Stimulated activated CD4-positive, alpha-beta T cell treated with anti-CD3 and anti-CD28 coated beads, Interleukin-4, amount 100 ng/mL, for 1 hour (primary cell): Measurements from ENCODE around the gene SLC2A4.

Experiments used
- DNase-seq: peaks from one replicate; pipeline ENCODE4 v3.0.0-alpha.2; 2020

Gene SLC2A4

GRCh38 chr17:7307686-7308624, 26.4 kb downstream of the SLC2A4 start:
- peak; percentile 52 for DNase-seq

DNA sequence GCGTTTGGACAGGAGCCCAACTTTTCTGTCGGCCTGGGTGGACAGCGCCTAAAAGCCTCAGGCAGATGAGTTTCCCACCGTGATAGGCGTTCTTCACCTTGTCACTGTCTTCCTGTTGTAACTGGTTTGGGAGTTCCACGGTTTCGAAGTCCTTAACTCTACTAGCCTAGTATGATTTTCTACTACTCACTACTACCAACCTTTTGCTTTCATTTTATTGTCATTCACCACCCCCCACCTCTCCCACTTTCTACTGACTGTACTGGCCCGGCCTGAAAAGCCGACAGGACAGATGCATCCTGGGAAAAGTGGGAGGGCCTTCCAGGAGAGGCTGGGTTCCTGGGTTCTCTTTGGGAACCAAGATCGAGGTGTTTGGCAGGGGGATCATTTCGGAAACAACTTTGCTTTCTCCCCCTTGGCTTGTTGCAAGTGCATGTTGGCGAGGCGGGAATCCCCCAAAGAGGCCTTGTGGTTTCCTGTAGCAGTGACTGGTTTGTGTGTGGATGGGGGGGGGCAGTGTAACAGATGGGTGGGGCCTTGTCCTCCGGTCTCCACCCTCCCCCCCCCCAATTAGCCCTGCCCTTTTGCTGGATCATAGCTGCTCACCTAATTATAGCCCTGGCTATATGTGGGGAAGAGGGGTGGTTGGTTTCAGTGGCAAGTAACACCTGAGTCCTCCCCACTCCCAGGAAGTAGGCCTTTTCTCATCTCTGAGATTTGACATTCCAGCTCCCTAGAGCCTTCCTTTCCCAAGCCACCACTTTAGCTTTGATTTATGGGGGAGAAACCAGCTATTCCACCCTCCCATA, 27.3 kb downstream of the SLC2A4 start:
- DNase-seq: peak; percentile 78

DNA sequence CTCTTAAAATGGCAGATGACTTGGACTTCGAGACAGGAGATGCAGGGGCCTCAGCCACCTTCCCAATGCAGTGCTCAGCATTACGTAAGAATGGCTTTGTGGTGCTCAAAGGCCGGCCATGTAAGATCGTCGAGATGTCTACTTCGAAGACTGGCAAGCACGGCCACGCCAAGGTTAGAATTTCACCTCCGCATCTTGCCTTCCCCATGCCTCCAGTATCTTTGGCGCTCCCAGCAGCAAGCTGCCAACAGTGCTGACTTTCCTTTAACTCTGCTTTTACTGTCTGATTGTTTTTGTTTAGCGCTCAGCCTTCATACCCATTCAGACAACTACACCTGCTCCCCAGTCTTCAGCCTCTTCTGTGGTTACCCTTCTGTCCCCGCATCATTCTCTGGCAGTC, 28.1 kb downstream of the SLC2A4 start:
- DNase-seq: no peak

DNA sequence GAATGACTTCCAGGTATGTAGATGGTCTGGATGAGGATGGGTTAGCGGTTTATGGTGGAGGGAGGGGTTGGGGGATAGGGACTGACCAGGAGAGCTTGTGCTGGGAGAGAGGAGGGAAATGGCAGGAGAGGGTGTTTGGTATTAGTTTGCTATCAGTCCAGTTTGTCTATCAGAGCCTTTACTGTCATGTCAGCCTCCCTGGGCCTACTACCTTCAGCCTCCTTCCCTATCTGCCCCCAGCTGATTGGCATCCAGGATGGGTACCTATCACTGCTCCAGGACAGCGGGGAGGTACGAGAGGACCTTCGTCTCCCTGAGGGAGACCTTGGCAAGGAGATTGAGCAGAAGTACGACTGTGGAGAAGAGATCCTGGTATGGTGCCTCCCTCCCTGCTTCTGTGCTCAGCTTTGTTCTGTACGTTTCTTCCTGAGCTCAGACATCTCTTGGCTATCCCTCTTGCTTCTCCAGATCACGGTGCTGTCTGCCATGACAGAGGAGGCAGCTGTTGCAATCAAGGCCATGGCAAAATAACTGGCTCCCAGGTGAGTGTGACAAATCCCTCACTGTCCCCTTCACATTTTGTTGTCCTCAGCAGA, 29.7 kb downstream of the SLC2A4 start:
- DNase-seq: no peak

DNA sequence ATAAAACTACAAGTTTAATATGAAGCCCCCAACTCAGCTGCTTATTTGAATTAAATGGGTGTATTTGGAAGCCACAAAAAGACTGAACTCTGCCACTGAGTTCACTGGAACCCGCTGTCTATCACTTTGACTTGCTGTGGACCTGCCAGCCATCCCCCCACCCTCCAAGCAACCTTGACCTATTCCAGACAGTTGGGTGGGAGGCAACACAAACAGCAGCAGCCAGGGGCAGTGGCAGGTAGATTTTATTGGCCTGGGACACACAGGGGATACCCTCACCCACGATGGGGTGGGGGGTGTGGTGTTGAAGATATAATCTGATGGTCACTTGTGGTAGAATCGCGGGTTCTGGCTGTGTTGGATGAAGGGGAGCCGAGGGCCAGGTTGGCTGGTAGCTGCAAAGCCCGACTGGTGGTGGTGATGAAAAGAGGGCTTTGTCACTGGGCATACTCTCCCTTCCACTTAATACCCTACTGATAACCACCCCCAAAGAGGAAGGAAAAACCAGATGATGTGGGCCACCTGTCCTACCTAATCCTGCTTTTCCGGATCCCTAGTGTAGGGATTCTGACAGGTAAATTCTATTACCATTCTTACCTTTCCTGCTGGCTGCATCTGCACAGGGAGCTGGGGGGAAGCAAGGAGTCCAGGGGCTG, 31.0 kb downstream of the SLC2A4 start:
- DNase-seq: no peak

DNA sequence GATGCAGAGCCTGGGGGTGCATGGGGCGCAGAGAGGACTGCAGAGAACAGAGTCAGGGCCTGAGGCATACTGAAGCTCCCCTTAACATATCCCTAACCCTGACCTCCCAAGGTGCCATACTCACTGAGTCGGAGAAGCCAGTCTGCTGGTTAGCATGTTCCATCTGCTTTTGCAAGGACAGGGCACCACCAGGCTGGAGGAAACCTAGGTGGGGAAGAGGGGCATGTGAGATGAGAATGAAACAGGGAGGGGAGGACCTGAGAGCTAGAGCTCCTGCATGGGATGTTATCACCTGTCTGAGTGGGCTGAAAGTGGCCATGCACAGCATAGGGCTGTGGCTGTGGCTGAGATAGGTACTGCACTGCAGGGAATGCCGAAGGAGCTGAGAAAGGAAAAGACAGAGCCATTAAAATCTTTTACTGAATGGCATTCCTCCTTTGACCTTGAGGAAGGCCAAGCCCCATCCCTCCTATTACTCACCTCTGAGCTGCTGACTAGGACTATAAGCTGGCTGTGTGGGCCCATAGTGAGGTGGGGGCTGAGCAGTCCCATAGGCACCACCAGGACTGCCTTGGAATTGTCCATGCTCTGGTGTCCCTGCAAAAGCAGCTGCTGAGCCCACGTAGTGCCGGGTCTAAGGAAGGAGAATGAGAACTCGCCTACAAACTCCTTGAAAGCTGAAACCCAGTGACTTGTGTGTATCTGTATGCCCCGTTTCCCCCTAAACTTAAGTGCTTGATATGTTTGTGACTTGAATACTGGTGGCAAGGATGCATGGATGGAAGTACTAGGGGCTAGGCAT, 31.8 kb downstream of the SLC2A4 start:
- DNase-seq: no peak

GRCh38 chr17:7313890-7314718, 32.6 kb downstream of the SLC2A4 start:
- DNase-seq: no peak

GRCh38 chr17:7314719-7315569, 33.4 kb downstream of the SLC2A4 start, which contains the start of gene GPS2:
TSS of gene GPS2 (minus strand) at chr17:7315360. CDS start at chr17:7315052, 308 bp downstream.
- DNase-seq: peak; percentile 95

DNA sequence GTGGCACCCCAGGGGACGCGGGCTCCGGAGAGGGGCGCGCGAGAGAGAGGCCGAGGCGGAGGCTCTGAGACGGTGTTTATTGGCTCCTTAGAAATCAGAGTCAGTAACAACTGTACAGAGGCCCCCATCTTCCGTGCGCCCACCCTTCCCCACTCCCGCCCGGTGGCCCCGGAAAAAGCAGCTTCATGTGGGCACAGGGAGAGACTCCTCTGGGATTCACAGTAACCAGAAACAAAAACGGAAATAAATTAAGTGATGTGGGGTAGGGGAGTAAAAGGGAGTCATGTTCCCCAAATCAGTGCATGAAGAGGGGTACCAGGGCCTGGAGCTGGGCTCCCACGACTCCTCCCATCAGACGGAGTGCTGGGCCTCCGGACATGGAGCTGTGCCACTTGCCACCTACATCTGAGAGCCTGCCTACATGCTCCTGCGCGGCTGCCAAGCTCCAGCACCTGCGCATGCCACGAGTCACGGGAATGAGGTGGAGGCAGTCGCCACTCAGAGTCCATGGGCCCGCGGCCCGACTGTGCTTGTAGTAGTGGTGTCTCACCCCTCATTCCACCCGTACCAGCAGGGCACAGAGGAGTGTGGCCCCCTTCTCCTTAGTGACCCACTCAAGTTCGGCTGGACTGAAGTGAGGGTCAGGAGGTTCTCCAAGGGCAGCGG, 34.2 kb downstream of the SLC2A4 start:
- no peak for DNase-seq

DNA sequence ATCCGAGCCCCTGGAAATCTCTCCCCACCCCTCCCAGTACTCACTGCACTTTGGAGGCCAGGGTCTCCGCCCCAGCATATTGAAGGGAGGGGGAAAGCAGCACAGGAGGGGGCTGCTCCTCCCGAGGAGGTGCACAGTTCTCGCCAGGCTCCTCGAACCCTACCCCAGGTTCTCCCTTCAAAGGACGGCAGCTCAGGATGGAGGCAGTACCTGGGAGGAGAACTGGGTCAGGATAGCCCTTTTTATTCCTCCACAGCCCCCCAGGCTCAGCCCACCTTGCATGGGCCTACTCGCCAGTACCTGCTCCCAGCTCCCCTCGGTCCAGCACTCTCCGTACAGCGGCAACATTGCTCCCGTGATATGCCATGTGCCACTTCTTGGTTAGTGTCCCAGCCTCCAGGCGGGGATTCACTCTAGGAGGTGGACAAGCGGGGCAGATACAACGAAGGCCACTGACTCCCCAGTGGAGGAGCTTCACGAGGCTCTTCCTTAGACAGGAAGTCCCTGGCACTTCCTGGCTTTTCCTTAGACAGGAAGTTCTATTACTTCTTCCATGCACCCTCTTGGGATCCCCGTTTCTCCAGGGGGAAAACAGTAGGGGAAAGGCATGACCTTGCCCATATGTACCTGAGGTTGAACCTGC, 35.8 kb downstream of the SLC2A4 start:
- DNase-seq: no peak

DNA sequence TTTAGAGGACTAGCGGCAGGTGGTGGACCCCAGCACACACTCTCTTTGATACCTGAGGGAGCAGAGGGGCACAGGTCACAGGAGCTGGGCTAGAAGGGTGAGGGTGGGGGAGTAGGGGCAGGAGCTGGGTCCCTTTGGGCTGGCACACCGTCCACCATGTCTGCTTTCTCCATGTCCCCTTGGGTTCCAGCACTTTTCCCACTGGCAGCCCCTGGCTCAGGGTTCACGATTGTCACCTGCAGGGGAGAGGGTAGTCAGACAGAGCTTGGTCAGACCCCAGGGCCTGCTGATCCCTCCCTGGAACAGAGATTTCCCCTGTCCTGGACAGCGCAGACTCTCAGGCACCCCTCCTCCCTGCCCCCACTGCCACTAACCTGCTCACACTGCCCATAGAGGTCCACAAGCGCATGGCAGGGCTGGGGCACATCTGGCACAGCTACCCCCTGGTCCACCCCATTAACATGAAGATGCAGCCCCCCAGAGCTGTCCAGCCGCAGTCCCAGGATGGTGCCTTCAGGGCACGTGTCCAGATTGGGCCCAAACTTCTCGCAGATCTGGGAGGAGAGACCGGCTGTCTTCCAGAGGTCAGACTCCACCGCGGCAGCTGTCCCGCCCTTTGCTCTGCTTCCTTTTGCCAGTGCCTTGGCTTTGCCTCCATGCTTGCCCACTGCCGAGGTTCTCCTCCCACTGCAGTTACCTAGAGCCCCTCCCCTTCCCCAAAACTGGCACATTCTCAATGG, 36.8 kb downstream of the SLC2A4 start:
- no peak for DNase-seq

- DNase-seq: no peak
Measured at GRCh38 chr17:7321466-7321865, 39.9 kb downstream of the SLC2A4 start.

DNA sequence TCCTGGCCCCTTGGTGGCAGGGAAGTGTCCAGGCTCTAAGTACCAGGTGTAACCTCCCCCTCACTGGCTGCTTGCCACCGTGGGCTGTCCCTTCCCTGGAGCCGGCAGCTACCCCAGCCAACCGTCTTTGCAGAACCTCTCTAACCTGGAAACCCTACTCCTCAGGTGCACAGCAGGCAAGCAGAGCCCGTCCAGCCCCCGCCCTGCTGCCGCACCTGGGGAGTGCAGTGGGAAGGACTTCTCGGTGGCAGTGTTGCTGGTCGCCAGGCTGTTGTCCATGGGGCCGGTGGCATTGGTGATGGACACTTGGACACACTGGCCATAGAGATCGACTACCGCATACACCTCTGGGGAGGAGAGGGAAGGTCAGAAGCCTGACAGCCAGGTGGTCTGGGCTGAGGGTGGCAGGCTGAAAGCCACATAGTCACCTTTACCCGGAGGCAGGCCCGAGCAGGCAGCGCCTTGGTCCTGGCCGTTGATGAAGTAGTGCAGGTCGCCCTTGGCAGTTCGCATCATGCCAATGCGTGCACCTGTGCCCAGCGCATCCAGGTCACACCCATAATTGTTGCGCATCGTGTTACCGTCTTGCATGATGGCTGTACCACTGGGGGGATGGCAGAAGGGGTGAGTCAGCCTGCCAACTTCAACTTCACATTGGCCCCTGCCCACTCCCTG, 41.1 kb downstream of the SLC2A4 start:
- DNase-seq: no peak

DNA sequence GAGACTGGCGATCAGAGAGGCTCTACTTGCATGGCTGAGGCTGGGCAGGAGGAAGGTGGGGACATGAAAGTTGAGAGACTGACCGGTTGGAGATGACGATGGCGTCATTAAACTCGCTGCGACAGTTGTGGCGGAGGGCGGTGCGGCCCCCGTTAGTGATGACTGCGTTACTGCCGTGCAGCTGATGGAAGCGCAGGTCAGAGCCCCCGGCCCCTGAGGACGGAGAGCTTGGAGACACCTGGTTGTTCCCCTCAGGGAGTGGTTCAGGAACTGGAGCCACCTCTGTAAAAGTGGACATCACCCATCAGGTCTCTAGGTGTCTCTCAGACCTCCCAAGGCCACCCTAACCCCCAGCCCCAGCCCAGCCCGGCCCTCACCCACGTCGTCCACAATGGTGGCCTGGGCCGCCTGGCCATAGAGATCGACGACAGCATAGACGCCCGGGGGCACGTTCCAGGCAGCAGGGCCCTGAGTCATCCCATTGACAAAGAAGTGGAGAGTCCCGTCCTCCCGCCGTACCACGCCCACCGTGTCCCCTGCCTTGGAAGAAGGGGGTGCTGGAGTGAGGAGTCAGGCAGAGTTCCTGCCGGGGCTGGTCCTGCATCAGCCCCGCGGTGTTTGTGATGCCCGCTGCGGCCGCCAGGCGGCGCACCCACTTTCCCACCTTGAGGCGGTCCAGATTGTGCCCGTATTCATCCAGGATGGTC, 42.4 kb downstream of the SLC2A4 start:
- peak; percentile 71 for DNase-seq

DNA sequence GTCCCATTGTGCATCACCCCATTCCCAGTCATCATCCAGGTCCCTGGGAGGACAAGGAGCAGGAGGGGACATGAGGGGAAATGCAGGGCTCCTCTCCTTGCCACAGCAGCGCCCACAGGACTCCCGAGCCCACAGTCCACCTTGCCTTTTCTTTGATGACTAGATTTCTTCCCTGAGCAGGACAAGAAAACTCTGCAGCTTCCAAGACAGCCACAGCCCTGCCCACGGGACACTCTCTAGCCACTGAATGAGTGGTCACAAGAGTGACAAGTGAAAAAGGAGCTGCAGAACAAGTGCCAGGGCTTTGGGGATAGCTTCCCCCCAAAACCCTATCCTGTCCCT, 42.9 kb downstream of the SLC2A4 start:
- no peak for DNase-seq

DNA sequence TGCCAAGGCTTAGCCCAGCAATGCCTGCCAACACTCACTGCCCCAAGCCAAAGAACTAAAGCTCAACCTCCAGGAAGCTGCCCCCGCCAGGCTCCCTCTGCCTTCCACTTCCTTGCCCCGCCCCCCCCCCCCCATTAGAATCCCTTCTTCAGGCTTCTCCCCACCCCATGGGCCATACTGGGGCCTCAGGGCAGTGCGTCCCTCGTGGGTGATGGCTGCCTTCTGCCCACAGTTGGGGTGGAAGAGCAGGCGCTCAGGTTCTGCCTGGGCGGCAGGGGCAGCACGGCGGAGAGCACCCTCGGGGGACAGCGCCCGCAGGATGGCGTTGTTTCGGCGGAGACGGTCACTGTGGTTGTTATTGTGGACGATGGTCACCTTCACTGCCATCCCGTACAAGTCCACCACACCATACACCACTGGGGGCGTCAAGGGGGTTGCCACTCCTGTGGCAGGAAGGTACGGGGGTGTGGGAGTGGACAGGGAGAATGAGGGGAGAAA, 43.6 kb downstream of the SLC2A4 start:
- DNase-seq: no peak

GRCh38 chr17:7326186-7326585, 44.7 kb downstream of the SLC2A4 start:
- no peak for DNase-seq
